PC-9 (cell line): Measurements from ENCODE around the gene TMPRSS7. TPM values are rescaled to one million over a fixed set of nuclear protein-coding genes. Genes with fewer than 3 reads are reported as not detected.

ENCODE experiments used
- BruUV-seq: library from RNA; stranded (reverse); fragments of 400-500 nt; replicated peaks from 2 replicates; lab custom pipeline; 2021; lab: Mats Ljungman, UMichigan
- CTCF ChIA-PET: fragments of 300-600 bp; sonication (Branson Sonifier 250); formaldehyde crosslinking; loops from one replicate; lab custom pipeline; 2022; ENCODE audit warnings: antibody characterized with exemption; lab: Charles Lee
- POLR2A ChIA-PET: fragments of 300-600 bp; sonication (Branson Sonifier 250); formaldehyde crosslinking; loops from one replicate; lab custom pipeline; 2022; ENCODE audit warnings: antibody characterized with exemption; ENCODE audit not compliant: unreplicated experiment; lab: Charles Lee
- DNase-seq, 2 experiments: peaks; one replicate each; pipeline versions ENCODE4 v3.0.0 to v3.0.0-alpha.2; 2015 to 2022; ENCODE audit warnings: mixed read lengths in 1 of 2
- H2AFZ ChIP-seq: fragments of 200-600 bp; sonication (generic); 2 replicates; pipeline ENCODE4 v1.8.1; 2017; ENCODE audit warnings: antibody characterized with exemption
- H3F3A ChIP-seq: fragments of 200-600 bp; sonication (generic); 2 replicates; pipeline ENCODE4 v1.8.1; 2017; ENCODE audit warnings: antibody characterized with exemption, mild to moderate bottlenecking, low read depth; ENCODE audit not compliant: insufficient read depth
- H3K27ac ChIP-seq: fragments of 200-600 bp; sonication (generic); 2 replicates; pipeline ENCODE4 v1.6.1; 2016; ENCODE audit warnings: mixed run types
- H3K27me3 ChIP-seq: fragments of 200-600 bp; sonication (generic); 2 replicates; pipeline ENCODE4 v1.6.1; 2016; ENCODE audit warnings: low read depth, mixed run types; ENCODE audit not compliant: insufficient read depth
- H3K36me3 ChIP-seq: fragments of 200-600 bp; sonication (generic); 2 replicates; pipeline ENCODE4 v1.6.1; 2016; ENCODE audit warnings: low read depth, mixed run types
- H3K4me1 ChIP-seq: fragments of 200-600 bp; sonication (generic); replicated peaks from 2 replicates; pipeline ENCODE4 v1.6.1; 2016; ENCODE audit warnings: mixed run types; ENCODE audit not compliant: insufficient read depth
- H3K4me2 ChIP-seq: fragments of 200-600 bp; sonication (generic); 2 replicates; pipeline ENCODE4 v1.6.1; 2017; ENCODE audit warnings: mixed run types
- H3K4me3 ChIP-seq: fragments of 200-600 bp; sonication (generic); 2 replicates; pipeline ENCODE4 v1.6.1; 2016; ENCODE audit warnings: mixed run types
- H3K79me2 ChIP-seq: fragments of 200-600 bp; sonication (generic); 2 replicates; pipeline ENCODE4 v1.6.1; 2017; ENCODE audit warnings: low read depth, mixed run types
- H3K9me2 ChIP-seq: fragments of 200-600 bp; sonication (generic); 2 replicates; pipeline ENCODE4 v1.8.1; 2017; ENCODE audit warnings: mild to moderate bottlenecking; ENCODE audit not compliant: insufficient read depth
- H3K9me3 ChIP-seq: fragments of 200-600 bp; sonication (generic); 2 replicates; pipeline ENCODE4 v1.8.1; 2016; ENCODE audit warnings: low read depth; ENCODE audit not compliant: insufficient read depth
- H4K20me1 ChIP-seq: fragments of 200-600 bp; sonication (generic); 2 replicates; pipeline ENCODE4 v1.8.1; 2017; ENCODE audit not compliant: insufficient read depth
- CTCF ChIP-seq: fragments of 200-600 bp; sonication (generic); conservative IDR thresholded peaks from 2 replicates; pipeline ENCODE4 v1.6.1; 2017; ENCODE audit warnings: mixed run types, antibody characterized with exemption, mild to moderate bottlenecking, moderate library complexity
- EZH2 ChIP-seq: fragments of 200-600 bp; sonication (generic); IDR thresholded peaks from 2 replicates; pipeline ENCODE4 v1.8.0; 2017; ENCODE audit warnings: antibody characterized with exemption, low read depth
- intact Hi-C: fragments of 100-400 bp; cut with micrococcal nuclease; formaldehyde crosslinking; loops from one replicate; pipeline ENCODE4 v1.10.0; 2022; ENCODE audit not compliant: unreplicated experiment
- total RNA-seq: library from RNA; stranded (reverse); gene quantifications from 2 replicates; pipeline ENCODE4 v1.2.3, GENCODE V29; 2021

TMPRSS7 gene
- total RNA-seq, 1 experiment from 2014 or later: not detected

DNA sequence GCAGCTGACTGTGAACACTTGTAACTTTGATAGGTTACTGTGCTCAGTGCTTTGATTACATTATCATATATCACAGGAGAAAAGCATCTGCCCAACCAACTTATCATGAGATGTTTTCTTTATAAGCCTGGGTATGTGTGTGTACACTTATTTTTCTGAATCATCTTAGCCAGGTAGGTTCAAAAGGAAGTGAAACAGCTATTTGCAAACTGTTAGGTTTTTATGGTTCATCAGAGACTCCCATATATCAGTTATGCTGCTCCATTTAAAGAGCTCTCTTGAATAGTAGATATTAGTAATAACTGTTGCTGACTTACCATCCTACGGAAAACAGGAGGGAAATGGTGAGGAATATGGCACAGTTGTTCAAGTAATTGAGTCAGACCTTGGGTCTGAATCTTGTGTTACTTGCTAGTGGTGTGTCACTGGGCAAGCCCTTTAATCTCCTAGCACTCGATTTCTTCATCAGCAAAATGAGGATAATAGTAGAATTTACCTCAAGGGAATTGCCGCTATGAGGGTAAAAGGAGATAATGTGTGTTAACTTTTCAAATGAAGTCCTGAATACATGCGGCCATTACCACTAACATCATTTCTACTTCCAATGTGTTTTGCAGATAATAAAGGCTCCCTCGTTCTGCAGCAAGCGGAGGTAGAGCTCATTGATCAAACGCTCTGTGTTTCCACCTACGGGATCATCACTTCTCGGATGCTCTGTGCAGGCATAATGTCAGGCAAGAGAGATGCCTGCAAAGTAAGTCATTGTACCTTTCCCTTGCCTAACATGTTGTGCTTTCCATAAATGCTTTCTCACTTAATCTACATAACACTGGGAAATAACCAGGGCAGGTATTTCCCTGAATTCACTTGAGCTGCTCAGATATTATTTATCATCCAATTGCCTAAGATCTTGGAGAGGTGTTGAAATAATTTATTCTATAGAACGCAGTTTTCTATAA lies 43.9 kb downstream of the TMPRSS7 start:
- no peaks in the 10 kb centered on the region for H3K9me2 ChIP-seq
- ChIA-PET POLR2A (no interaction called here), CTCF (interaction anchor here (0.6 kb wide), 1 partner anchor 35 kb away, joined by 3 read pairs; no protein-coding TSS in a partner anchor)
- H3K27ac ChIP-seq: no peak overlapping the region
- no peak overlapping the region for H3K4me3 ChIP-seq
- no peak overlapping the region for H2AFZ ChIP-seq
- no peaks in the 10 kb centered on the region for H3K79me2 ChIP-seq
- no TSS peak for BruUV-seq
- no peaks in the 10 kb centered on the region for H3K36me3 ChIP-seq
- no peaks in the 10 kb centered on the region for H3K27me3 ChIP-seq
- intact Hi-C loops: loop anchor here (10.0 kb wide), 1 partner anchor 224 kb away; the partner anchor contains the start of gene PHLDB2
- no peak overlapping the region for H3K4me2 ChIP-seq
- H3K9me3 ChIP-seq: peaks cover 5% of the 10 kb centered on the region; the same call in 1 of the 2 replicates
- no peak for DNase-seq
- peaks cover 27% of the 10 kb centered on the region for H3K4me1 ChIP-seq
- peaks cover 25% of the 10 kb centered on the region for H3F3A ChIP-seq
- TF ChIP-seq EZH2 (no peak), CTCF (no peak)
- H4K20me1 ChIP-seq: no peaks in the 10 kb centered on the region

GRCh38 chr3:112083239-112083638 lies 48.7 kb downstream of the TMPRSS7 start:
- Histone ChIP-seq H3K9me3 (peaks cover 5% of the 10 kb centered on the region; the same call in 1 of the 2 replicates), H3K79me2 (peaks cover 11% of the 10 kb centered on the region), H3K4me1 (peaks cover 34% of the 10 kb centered on the region), H2AFZ (no peak overlapping the region), H4K20me1 (no peaks in the 10 kb centered on the region), H3K4me2 (no peak overlapping the region), H3K9me2 (no peaks in the 10 kb centered on the region), H3K4me3 (no peak overlapping the region), H3K27me3 (no peaks in the 10 kb centered on the region), H3K27ac (no peak overlapping the region), H3F3A (peaks cover 16% of the 10 kb centered on the region), H3K36me3 (no peaks in the 10 kb centered on the region)
- TF ChIP-seq EZH2 (no peak), CTCF (no peak)
- DNase-seq: no peak
- intact Hi-C loops: no loop called here
- BruUV-seq: no TSS peak
- ChIA-PET POLR2A (no interaction called here), CTCF (no interaction called here)

- CTCF ChIA-PET: interaction anchor here (0.6 kb wide), 1 partner anchor 78 kb away, joined by 8 read pairs; no protein-coding TSS in a partner anchor
- DNase-seq: peak in 1 of 2 experiments; percentile 73
- no peak overlapping the region for H2AFZ ChIP-seq
These were observed 50.6 kb downstream of the TMPRSS7 start for GRCh38 chr3:112084980-112085705.

More at GRCh38 chr3:112084980-112085705, 50.6 kb downstream of the TMPRSS7 start:
- peak overlapping the region; percentile 93 for H3K4me2 ChIP-seq
- no peak for TF ChIP-seq CTCF
- no peak for TF ChIP-seq EZH2
- H4K20me1 ChIP-seq: no peaks in the 10 kb centered on the region
- no peak overlapping the region for H3K4me3 ChIP-seq
- intact Hi-C loops: no loop called here
- H3K27ac ChIP-seq: no peak overlapping the region
- POLR2A ChIA-PET: interaction anchor here (0.5 to 0.7 kb wide), 2 partner anchors 16 to 249 kb away, joined by 3 to 5 read pairs; no protein-coding TSS in a partner anchor
- H3K27me3 ChIP-seq: no peaks in the 10 kb centered on the region
- no peaks in the 10 kb centered on the region for H3K9me3 ChIP-seq
- H3K4me1 ChIP-seq: peaks cover 36% of the 10 kb centered on the region
- peaks cover 17% of the 10 kb centered on the region for H3K79me2 ChIP-seq
- no peaks in the 10 kb centered on the region for H3K36me3 ChIP-seq
- H3F3A ChIP-seq: peaks cover 16% of the 10 kb centered on the region
- no peaks in the 10 kb centered on the region for H3K9me2 ChIP-seq
- BruUV-seq: no TSS peak
